HG03432 (cell line): ENCODE results near the gene RNU11.
"Not testable (repeated sequence)": the region's sequence is repeated elsewhere in the genome, so short reads cannot be mapped to it uniquely, and the experiment has no call there.

Source experiments
- ATAC-seq: cut with Tn5 transposase; IDR thresholded peaks from one replicate; pipeline ENCODE4 v1.9.1; 2021; ENCODE audit warnings: mild to moderate bottlenecking, moderate library complexity; ENCODE audit not compliant: unreplicated experiment

Gene RNU11

DNA sequence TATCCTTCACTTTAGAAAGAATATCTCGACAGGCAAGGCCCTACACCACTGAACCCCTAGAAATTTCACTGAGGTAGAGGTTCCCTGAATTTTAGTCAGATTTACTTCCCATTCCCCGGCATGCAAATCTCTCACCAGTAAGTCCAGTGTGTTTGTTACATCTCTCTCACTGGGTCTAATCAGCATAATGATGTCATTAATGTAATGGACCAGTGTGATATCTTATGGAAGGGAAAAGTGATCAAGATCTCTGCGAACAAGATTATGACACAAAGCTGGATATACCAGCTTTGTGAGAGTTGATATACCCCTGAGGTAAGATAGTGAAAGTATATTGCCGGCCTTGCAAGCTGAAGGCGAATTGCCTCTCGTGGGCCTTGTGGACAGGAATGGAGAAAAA, 7.9 kb downstream of the RNU11 start:
- no peak for ATAC-seq

GRCh38 chr1:28663871-28664470, 15.6 kb downstream of the RNU11 start:
- no peak for ATAC-seq

GRCh38 chr1:28666806-28667205, 18.4 kb downstream of the RNU11 start:
- ATAC-seq, result no peak

GRCh38 chr1:28668191-28668955, 20.0 kb downstream of the RNU11 start, which contains the start of gene GMEB1:
Gene GMEB1 (plus strand): TSS chr1:28668784. CDS start chr1:28683613, 14,829 bp downstream.
- peak; percentile 78 for ATAC-seq

GRCh38 chr1:28668956-28669723, 20.7 kb downstream of the RNU11 start:
- ATAC-seq, result peak; percentile 66

GRCh38 chr1:28671254-28671780, 22.9 kb downstream of the RNU11 start:
- ATAC-seq, result no peak

- not testable (repeated sequence) for ATAC-seq
These were observed 24.6 kb downstream of the RNU11 start for GRCh38 chr1:28672971-28673370.

DNA sequence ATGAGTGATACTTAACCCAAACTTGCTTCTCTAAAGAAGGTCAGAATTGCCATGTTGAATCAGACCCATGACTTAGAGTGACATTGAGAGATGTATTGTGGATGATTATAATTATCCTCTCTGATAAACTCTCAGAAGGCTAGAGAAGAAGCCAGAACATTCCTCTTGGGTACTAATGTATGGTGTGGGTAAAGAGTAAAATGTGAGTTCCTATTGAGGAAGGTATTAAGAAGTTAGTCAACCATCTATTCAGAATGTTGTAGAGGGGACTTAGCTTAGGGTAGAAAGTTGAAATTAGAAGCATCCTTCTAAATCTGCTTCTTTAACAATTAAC, 27.5 kb downstream of the RNU11 start:
- ATAC-seq, result no peak

DNA sequence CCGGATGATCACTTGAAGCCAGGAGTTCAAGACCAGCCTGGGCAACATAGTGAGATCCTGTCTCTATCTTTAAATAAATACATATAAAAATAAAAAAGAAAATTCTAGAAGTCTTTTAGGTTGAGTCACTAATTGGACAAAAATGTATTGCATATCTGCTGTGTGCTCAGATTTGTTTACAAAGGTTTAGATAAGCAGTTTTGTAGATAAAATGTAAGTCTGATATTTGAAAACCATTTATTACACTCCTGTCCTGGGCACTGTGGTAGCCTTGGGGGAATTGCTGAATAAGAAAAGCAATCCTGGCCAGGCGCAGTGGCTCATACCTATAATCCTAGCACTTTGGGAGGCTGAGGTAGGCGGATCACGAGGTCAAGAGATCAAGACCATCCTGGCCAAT, 31.8 kb downstream of the RNU11 start:
- no peak for ATAC-seq

GRCh38 chr1:28682840-28683239, 34.4 kb downstream of the RNU11 start:
- ATAC-seq, result no peak

GRCh38 chr1:28684937-28685336, 36.5 kb downstream of the RNU11 start:
- ATAC-seq, result no peak

DNA sequence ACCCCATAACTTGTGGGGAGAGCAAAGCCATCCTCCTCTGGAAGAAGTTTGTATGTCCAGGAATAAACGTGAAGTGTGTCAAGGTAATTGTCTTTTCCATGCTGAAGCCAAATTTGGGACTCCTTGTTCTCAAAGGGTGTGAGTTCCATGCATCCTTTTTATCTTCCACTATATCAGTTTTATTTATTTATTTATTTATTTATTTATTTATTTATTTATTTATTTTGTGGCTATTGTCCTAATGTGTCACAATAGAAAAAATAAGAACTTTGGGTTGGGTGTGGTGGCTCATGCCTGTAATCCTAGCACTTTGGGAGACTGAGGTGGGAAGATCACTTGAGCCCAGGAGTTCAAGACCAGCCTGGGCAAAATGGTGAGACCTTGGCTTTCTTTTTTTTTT, 43.2 kb downstream of the RNU11 start:
- ATAC-seq, result not testable (repeated sequence)
